Measurements from ENCODE around the gene EFNB2.

DNA sequence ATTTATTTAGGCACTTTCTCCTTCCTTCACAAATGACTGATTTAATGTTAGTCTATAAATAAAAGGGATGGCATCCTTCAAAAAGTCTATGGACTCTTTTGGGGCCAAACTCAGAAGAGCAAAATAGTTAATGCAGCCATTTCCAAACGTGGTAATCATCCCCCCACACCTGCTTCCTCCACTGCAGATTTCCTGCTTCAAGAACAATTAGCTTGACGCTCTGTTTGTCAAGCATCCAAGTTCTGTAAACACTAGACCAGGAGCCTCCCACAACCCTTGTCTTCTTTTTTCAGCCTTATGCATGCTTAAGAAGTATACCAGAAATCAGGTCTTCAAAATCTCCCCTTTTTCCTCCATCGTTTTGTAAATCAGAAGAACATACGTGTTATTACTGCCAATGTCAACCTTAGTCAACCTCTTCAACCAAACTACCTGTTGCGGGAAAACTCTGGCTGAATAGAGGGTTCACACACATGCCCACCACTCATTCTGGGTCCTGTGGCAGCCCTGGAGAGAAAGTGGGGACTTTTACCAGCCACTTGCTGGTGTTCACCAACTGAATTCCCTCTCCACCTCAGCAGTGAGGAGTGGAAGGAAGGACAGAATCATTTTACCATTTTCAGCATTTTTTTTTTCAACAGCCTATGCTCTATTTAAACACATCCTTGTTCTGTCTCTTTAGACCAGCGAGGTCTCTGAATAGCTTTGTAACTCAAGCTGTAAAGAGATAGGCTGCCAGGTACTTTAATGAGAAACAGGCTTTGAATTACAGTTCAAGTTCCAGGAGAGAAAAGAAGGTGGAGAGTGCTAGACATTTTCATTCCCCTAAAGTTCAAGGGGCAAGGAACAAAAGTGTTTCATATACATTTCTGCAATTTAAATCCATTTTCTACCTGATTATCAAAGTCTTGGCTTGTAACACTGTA is 39.1 kb downstream of the EFNB2 start:
- TF ChIP-seq, protein P1, sequence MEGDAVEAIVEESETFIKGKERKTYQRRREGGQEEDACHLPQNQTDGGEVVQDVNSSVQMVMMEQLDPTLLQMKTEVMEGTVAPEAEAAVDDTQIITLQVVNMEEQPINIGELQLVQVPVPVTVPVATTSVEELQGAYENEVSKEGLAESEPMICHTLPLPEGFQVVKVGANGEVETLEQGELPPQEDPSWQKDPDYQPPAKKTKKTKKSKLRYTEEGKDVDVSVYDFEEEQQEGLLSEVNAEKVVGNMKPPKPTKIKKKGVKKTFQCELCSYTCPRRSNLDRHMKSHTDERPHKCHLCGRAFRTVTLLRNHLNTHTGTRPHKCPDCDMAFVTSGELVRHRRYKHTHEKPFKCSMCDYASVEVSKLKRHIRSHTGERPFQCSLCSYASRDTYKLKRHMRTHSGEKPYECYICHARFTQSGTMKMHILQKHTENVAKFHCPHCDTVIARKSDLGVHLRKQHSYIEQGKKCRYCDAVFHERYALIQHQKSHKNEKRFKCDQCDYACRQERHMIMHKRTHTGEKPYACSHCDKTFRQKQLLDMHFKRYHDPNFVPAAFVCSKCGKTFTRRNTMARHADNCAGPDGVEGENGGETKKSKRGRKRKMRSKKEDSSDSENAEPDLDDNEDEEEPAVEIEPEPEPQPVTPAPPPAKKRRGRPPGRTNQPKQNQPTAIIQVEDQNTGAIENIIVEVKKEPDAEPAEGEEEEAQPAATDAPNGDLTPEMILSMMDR (IDR thresholded peaks at IDR 0.05) = no peak
- TF ChIP-seq POLR2A (IDR thresholded peaks at IDR 0.05) (no peak), EP300 (IDR thresholded peaks at IDR 0.05) (no peak)

Measured in sigmoid colon (tissue), 4 donors.